ENCODE data around the gene PDE1A.
A peak's percentile ranks its signal among the peaks of the same experiment; 100 is the strongest.

PDE1A gene

GRCh38 chr2:182302972-182303371, 123.9 kb downstream of the PDE1A start (continued):
- TF ChIP-seq HIC1 (tag by site-specific recombination; IDR thresholded peaks at IDR 0.05): no peak

GRCh38 chr2:182302174-182302573, 124.7 kb downstream of the PDE1A start:
- Histone ChIP-seq H3K9me3 (ENCODE audit: control insufficient read depth, insufficient read depth, low read depth, low read length) (no peaks in the 10 kb centered on the region), H3K4me3 (ENCODE audit: low read depth, low read length) (no peak overlapping the region), H3K4me1 (ENCODE audit: control insufficient read depth, insufficient read depth, low read length) (peaks cover 13% of the 10 kb centered on the region), H3K27ac (ENCODE audit: extremely low read depth, low read depth, low read length) (no peak overlapping the region), H3K36me3 (ENCODE audit: control insufficient read depth in 2 of 2, insufficient read depth in 1 of 2, low read length in 2 of 2) (no peaks in the 10 kb centered on the region)
- ChIA-PET POLR2A (no interaction called here), CTCF (interaction anchor here (0.8 to 1.0 kb wide), 2 partner anchors 75 to 97 kb away, joined by 3 read pairs; no protein-coding TSS in a partner anchor)
- peak; percentile 96 for TF ChIP-seq SP7 (tag by site-specific recombination; IDR thresholded peaks at IDR 0.05)
- TF ChIP-seq ZNF600 (tag by site-specific recombination; IDR thresholded peaks at IDR 0.05): no peak
- peak; percentile 40 for TF ChIP-seq ZBTB17 (tag by site-specific recombination; IDR thresholded peaks at IDR 0.05)
- peak; percentile 55; the same call in 1 of the 2 replicates for TF ChIP-seq ZEB2 (tag by site-specific recombination; IDR thresholded peaks at IDR 0.05)
- TF ChIP-seq ZNF112 (tag by site-specific recombination; IDR thresholded peaks at IDR 0.05): no peak
- TF ChIP-seq PRDM1 (tag by site-specific recombination; IDR thresholded peaks at IDR 0.05): no peak
- TF ChIP-seq ZNF624 (tag by site-specific recombination; IDR thresholded peaks at IDR 0.05): no peak
- TF ChIP-seq ZNF623 (tag by site-specific recombination; IDR thresholded peaks at IDR 0.05): no peak
- peak; percentile 29; the same call in 1 of the 2 replicates for TF ChIP-seq KLF8 (tag by site-specific recombination; IDR thresholded peaks at IDR 0.05)
- peak; percentile 41; the same call in 1 of the 2 replicates for TF ChIP-seq ZNF362 (tag by site-specific recombination; IDR thresholded peaks at IDR 0.05)
- TF ChIP-seq ZNF416 (tag by site-specific recombination; IDR thresholded peaks at IDR 0.05): no peak
- no peak for TF ChIP-seq ZNF768 (tag by site-specific recombination; IDR thresholded peaks at IDR 0.05)

- H3K36me3 ChIP-seq (ENCODE audit: control insufficient read depth in 2 of 2, insufficient read depth in 1 of 2, low read length in 2 of 2): no peaks in the 10 kb centered on the region
- ChIA-PET POLR2A (no interaction called here), CTCF (interaction anchor here (0.8 to 1.5 kb wide), 4 partner anchors 74 to 351 kb away, joined by 3 to 9 read pairs (median 3); no protein-coding TSS in a partner anchor)
- H3K9me3 ChIP-seq (ENCODE audit: control insufficient read depth, insufficient read depth, low read depth, low read length): no peaks in the 10 kb centered on the region
- peaks cover 13% of the 10 kb centered on the region for H3K4me1 ChIP-seq (ENCODE audit: control insufficient read depth, insufficient read depth, low read length)
- TF ChIP-seq ZNF23 (tag by site-specific recombination; IDR thresholded peaks at IDR 0.05; ENCODE audit: borderline replicate concordance): no peak
- no peak for TF ChIP-seq SP3 (tag by site-specific recombination; IDR thresholded peaks at IDR 0.05)
- TF ChIP-seq MEIS1 (CRISPR knock-in tag; IDR thresholded peaks at IDR 0.05; ENCODE audit: borderline replicate concordance): no peak
- peak; percentile 60; the same call in 1 of the 2 replicates for TF ChIP-seq CTCF (tag by site-specific recombination; IDR thresholded peaks at IDR 0.05)
- TF ChIP-seq SCRT2 (tag by site-specific recombination; IDR thresholded peaks at IDR 0.05): no peak
- TF ChIP-seq GLIS1 (tag by site-specific recombination; IDR thresholded peaks at IDR 0.05): no peak
- no peak for TF ChIP-seq ZNF26 (tag by site-specific recombination; IDR thresholded peaks at IDR 0.05)
- no peak for TF ChIP-seq ZNF18 (tag by site-specific recombination; IDR thresholded peaks at IDR 0.05)
- TF ChIP-seq HOXC10 (CRISPR knock-in tag; IDR thresholded peaks at IDR 0.05): no peak
- no peak overlapping the region for H3K4me3 ChIP-seq (ENCODE audit: low read depth, low read length)
- no peak overlapping the region for H3K27ac ChIP-seq (ENCODE audit: extremely low read depth, low read depth, low read length)
Observed at GRCh38 chr2:182301093-182301492, 125.7 kb downstream of the PDE1A start.
